ENCODE data around the gene NUCB1.

Gene NUCB1

GRCh38 chr19:48970923-48971395, 70.8 kb downstream of the NUCB1 start:
- Histone ChIP-seq H3K4me2 (ENCODE audit: low read depth, low read length, poor library complexity, severe bottlenecking) (peak overlapping the region; percentile 36), H3K36me3 (ENCODE audit: low read length) (no peaks in the 10 kb centered on the region), H3K27me3 (ENCODE audit: low read length) (no peaks in the 10 kb centered on the region), H2AFZ (ENCODE audit: low read depth, low read length, severe bottlenecking) (peak overlapping the region; percentile 87), H3K4me3 (ENCODE audit: insufficient read depth, low read length, poor library complexity, severe bottlenecking) (no peak overlapping the region), H4K20me1 (ENCODE audit: low read depth, low read length) (no peaks in the 10 kb centered on the region), H3K9me2 (replicated peaks; ENCODE audit: insufficient read depth, low read length) (no peaks in the 10 kb centered on the region), H3K79me2 (ENCODE audit: insufficient read depth, low read length) (peaks cover 6% of the 10 kb centered on the region; the same call in 1 of the 2 replicates), H3K9me3 (ENCODE audit: insufficient read depth, low read length) (no peaks in the 10 kb centered on the region), H3F3A (ENCODE audit: insufficient read depth) (peaks cover 24% of the 10 kb centered on the region), H3K9ac (ENCODE audit: low read length) (no peak overlapping the region), H3K27ac (ENCODE audit: low read depth, low read length) (0 out of 2 replicates have a peak overlapping the region, but pooled peaks have one; percentile 21)
- TF ChIP-seq CTCF (IDR thresholded peaks at IDR 0.05; ENCODE audit: insufficient read depth, low read length, poor library complexity, severe bottlenecking) (peak; percentile 95), EZH2phosphoT487 (conservative IDR thresholded peaks at IDR 0.05; ENCODE audit: low read length) (no peak)
